Measurements from ENCODE around the gene CDH16.

CDH16 gene

GRCh38 chr16:66888647-66889615 lies 29.8 kb downstream of the CDH16 start (continued):
- TF ChIP-seq ZNF274 (IDR thresholded peaks at IDR 0.05; ENCODE audit: low read length) (no peak), ZNF274 (tag by site-specific recombination; IDR thresholded peaks at IDR 0.05; ENCODE audit: borderline replicate concordance) (no peak), ZNF26 (tag by site-specific recombination; IDR thresholded peaks at IDR 0.05) (no peak), ZNF354C (tag by site-specific recombination; IDR thresholded peaks at IDR 0.05; ENCODE audit: borderline replicate concordance, low read depth) (no peak)

DNA sequence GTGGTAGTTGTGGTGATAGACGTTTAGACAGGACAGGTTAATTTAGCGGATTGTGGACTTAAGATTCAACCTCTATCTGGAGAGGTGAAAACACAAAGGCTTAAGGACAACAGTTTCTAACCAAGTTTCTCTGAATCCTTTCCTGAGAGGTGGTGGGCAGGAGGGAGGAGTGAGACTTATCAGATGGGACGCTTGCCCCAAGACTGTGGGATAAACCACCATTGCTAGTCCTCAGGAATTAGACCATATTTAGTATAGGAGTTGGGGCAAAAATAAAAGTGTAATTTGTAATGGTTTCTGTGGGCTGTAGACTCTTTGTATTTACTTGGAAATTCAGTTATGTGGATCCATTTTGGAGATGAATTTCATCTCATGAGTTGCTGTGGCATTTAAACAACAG lies 31.8 kb downstream of the CDH16 start:
- no peak overlapping the region for H3K4me3 ChIP-seq (ENCODE audit: low read depth, low read length)
- POLR2A ChIA-PET, result no interaction called here
- H3K9me3 ChIP-seq (ENCODE audit: control insufficient read depth, insufficient read depth, low read depth, low read length), result no peaks in the 10 kb centered on the region
- no peak overlapping the region for H3K27ac ChIP-seq (ENCODE audit: extremely low read depth, low read depth, low read length)
- TF ChIP-seq EGR2 (tag by site-specific recombination; IDR thresholded peaks at IDR 0.05; ENCODE audit: low read depth) (0 out of 2 replicates have a peak, but pooled peaks have one; percentile 12), ZNF239 (tag by site-specific recombination; IDR thresholded peaks at IDR 0.05) (no peak), HIC1 (tag by site-specific recombination; IDR thresholded peaks at IDR 0.05) (no peak)
- peaks cover 12 to 39% of the 10 kb centered on the region in 2 experiments; a peak in 2 of 3 replicates for H3K36me3 ChIP-seq (ENCODE audit: control insufficient read depth in 2 of 2, insufficient read depth in 1 of 2, low read length in 2 of 2)
- peaks cover 8% of the 10 kb centered on the region for H3K4me1 ChIP-seq (ENCODE audit: control insufficient read depth, insufficient read depth, low read length)
- CTCF ChIA-PET, result interaction anchor here (1.0 to 1.6 kb wide), 3 partner anchors 8 to 42 kb away, joined by 3 to 14 read pairs (median 6); no protein-coding TSS in a partner anchor

GRCh38 chr16:66886321-66886720 lies 32.4 kb downstream of the CDH16 start:
- no peak for TF ChIP-seq ZBTB7A (tag by site-specific recombination; IDR thresholded peaks at IDR 0.05; ENCODE audit: low read depth)
- TF ChIP-seq ZNF148 (tag by site-specific recombination; IDR thresholded peaks at IDR 0.05; ENCODE audit: borderline replicate concordance), result no peak
- no peak for TF ChIP-seq INSM2 (tag by site-specific recombination; IDR thresholded peaks at IDR 0.05)
- H3K27ac ChIP-seq (ENCODE audit: extremely low read depth, low read depth, low read length), result no peak overlapping the region
- ChIA-PET CTCF (interaction anchor here (0.7 to 1.6 kb wide), 2 partner anchors 9 to 147 kb away, joined by 3 to 14 read pairs; no protein-coding TSS in a partner anchor), POLR2A (no interaction called here)
- H3K36me3 ChIP-seq (ENCODE audit: control insufficient read depth in 2 of 2, insufficient read depth in 1 of 2, low read length in 2 of 2), result peaks cover 12 to 36% of the 10 kb centered on the region in 2 experiments; a peak in 2 of 3 replicates
- H3K4me3 ChIP-seq (ENCODE audit: low read depth, low read length), result no peak overlapping the region
- H3K9me3 ChIP-seq (ENCODE audit: control insufficient read depth, insufficient read depth, low read depth, low read length), result no peaks in the 10 kb centered on the region
- peaks cover 8% of the 10 kb centered on the region for H3K4me1 ChIP-seq (ENCODE audit: control insufficient read depth, insufficient read depth, low read length)

Data from HEK293 (cell line).